GM23338 (cell line): ENCODE measurements around the gene SDHA. TPM values are rescaled to one million over a fixed set of nuclear protein-coding genes. Genes with fewer than 3 reads are reported as not detected.
"Not testable (repeated sequence)": the region's sequence is repeated elsewhere in the genome, so short reads cannot be mapped to it uniquely, and the experiment has no call there.

Experiments used
- ATAC-seq: fragments of 200-7000 bp; cut with Tn5 transposase; 3 replicates; pipeline ENCODE4 v1.9.1; 2020
- DNase-seq: peaks from one replicate; pipeline ENCODE4 v3.0.0-alpha.2; 2015; ENCODE audit warnings: low spot score
- H2AFZ ChIP-seq: fragments of 200-600 bp; sonication (generic); 2 replicates; pipeline ENCODE4 v1.8.0; 2016; ENCODE audit warnings: antibody characterized with exemption, mild to moderate bottlenecking, moderate library complexity
- H3F3A ChIP-seq: fragments of 200-600 bp; sonication (generic); replicated peaks from 2 replicates; pipeline ENCODE4 v1.8.0; 2017; ENCODE audit warnings: antibody characterized with exemption, mixed run types, low read depth
- H3K27ac ChIP-seq: fragments of 200-600 bp; sonication (generic); 2 replicates; pipeline ENCODE4 v1.6.1; 2016; ENCODE audit warnings: low read depth
- H3K27me3 ChIP-seq: fragments of 200-600 bp; sonication (generic); 2 replicates; pipeline ENCODE4 v1.8.0; 2016; ENCODE audit warnings: mild to moderate bottlenecking, mixed run types, moderate library complexity; ENCODE audit not compliant: insufficient read depth
- H3K36me3 ChIP-seq: fragments of 200-600 bp; sonication (generic); 2 replicates; pipeline ENCODE4 v1.8.0; 2016; ENCODE audit warnings: mild to moderate bottlenecking; ENCODE audit not compliant: insufficient read depth
- H3K4me1 ChIP-seq: fragments of 200-600 bp; sonication (generic); 2 replicates; pipeline ENCODE4 v1.8.0; 2016; ENCODE audit warnings: mild to moderate bottlenecking, moderate library complexity; ENCODE audit not compliant: insufficient read depth
- H3K4me2 ChIP-seq: fragments of 200-600 bp; sonication (generic); 2 replicates; pipeline ENCODE4 v1.7.1; 2017; ENCODE audit warnings: mixed run types
- H3K4me3 ChIP-seq: fragments of 200-600 bp; sonication (generic); 2 replicates; pipeline ENCODE4 v1.6.1; 2016; ENCODE audit warnings: mixed run types
- H3K79me2 ChIP-seq: fragments of 200-600 bp; sonication (generic); replicated peaks from 2 replicates; pipeline ENCODE4 v1.8.0; 2017; ENCODE audit warnings: mild to moderate bottlenecking; ENCODE audit not compliant: insufficient read depth
- H3K9me2 ChIP-seq: fragments of 200-600 bp; sonication (generic); 2 replicates; pipeline ENCODE4 v1.8.0; 2017; ENCODE audit not compliant: insufficient read depth
- H4K20me1 ChIP-seq: fragments of 200-600 bp; sonication (generic); replicated peaks from 2 replicates; pipeline ENCODE4 v1.8.0; 2017; ENCODE audit warnings: mild to moderate bottlenecking; ENCODE audit not compliant: insufficient read depth
- H3K27ac Mint-ChIP-seq: 2 replicates; pipeline ENCODE4 v1.8.0; 2020; ENCODE audit warnings: inconsistent platforms, mild to moderate bottlenecking, moderate library complexity, mixed read lengths
- H3K27me3 Mint-ChIP-seq: 3 replicates; pipeline ENCODE4 v1.8.0; 2022; ENCODE audit warnings: low read depth, mild to moderate bottlenecking, moderate library complexity, mixed read lengths, inconsistent platforms; ENCODE audit not compliant: insufficient read depth, poor library complexity
- H3K36me3 Mint-ChIP-seq: 3 replicates; pipeline ENCODE4 v1.8.0; 2021; ENCODE audit warnings: low read depth, mild to moderate bottlenecking, inconsistent platforms, moderate library complexity, mixed read lengths
- H3K4me1 Mint-ChIP-seq: 3 replicates; pipeline ENCODE4 v1.8.0; 2020; ENCODE audit warnings: mild to moderate bottlenecking, inconsistent platforms, mixed read lengths
- H3K4me3 Mint-ChIP-seq: 3 replicates; pipeline ENCODE4 v1.8.0; 2021; ENCODE audit warnings: moderate library complexity, mild to moderate bottlenecking, inconsistent platforms, mixed read lengths
- H3K9me3 Mint-ChIP-seq: 3 replicates; pipeline ENCODE4 v1.8.0; 2020; ENCODE audit warnings: moderate library complexity, mild to moderate bottlenecking, inconsistent platforms, mixed read lengths
- ZNF462 ChIP-seq: fragments of 250-450 bp; sonication (Bioruptor Pico); IDR thresholded peaks from 2 replicates; pipeline ENCODE4 v1.5.0; 2020; ENCODE audit warnings: mild to moderate bottlenecking, moderate library complexity
- polyA plus RNA-seq: library from polyadenylated mRNA; unstranded; fragments of >200 nt; fragmentation: Nextera tagmentation; extraction: Ambion mirVana; gene quantifications from 2 replicates; pipeline ENCODE4 v1.2.1, GENCODE V29; 2016
- total RNA-seq: library from RNA; depleted of rRNA; stranded (reverse); fragments of >200 nt; shearing (Covaris generic); gene quantifications from 2 replicates; pipeline ENCODE4 v1.2.3, GENCODE V29; 2014

Gene SDHA
- total and polyA plus RNA-seq, 2 experiments from 2014 or later: 62.2 to 70.6 TPM

- no peak for TF ChIP-seq ZNF462 (CRISPR knock-in tag)
These were observed 34.4 kb downstream of the SDHA start (continued) for GRCh38 chr5:252546-252945.

- not testable (repeated sequence) for H2AFZ ChIP-seq, H3K36me3 ChIP-seq, DNase-seq, H3F3A ChIP-seq, H3K4me3 ChIP-seq, H4K20me1 ChIP-seq, H3K4me3 Mint-ChIP-seq, H3K27ac Mint-ChIP-seq, H3K4me1 ChIP-seq, H3K27ac ChIP-seq, H3K79me2 ChIP-seq, H3K4me2 ChIP-seq, H3K4me1 Mint-ChIP-seq, H3K27me3 ChIP-seq, H3K9me2 ChIP-seq, ATAC-seq
- Mint-ChIP-seq H3K27me3 (peaks cover 12% of the 10 kb centered on the region), H3K36me3 (peaks cover 70% of the 10 kb centered on the region), H3K9me3 (peaks cover 25% of the 10 kb centered on the region)
These were observed 36.2 kb downstream of the SDHA start for GRCh38 chr5:254322-254721.

GRCh38 chr5:255116-255515 lies 37.0 kb downstream of the SDHA start:
- not testable (repeated sequence) for H3K4me3 Mint-ChIP-seq, ATAC-seq

GRCh38 chr5:256347-256746 lies 38.2 kb downstream of the SDHA start:
- H3K27ac ChIP-seq, H2AFZ ChIP-seq, H3K27me3 ChIP-seq, H3K27ac Mint-ChIP-seq, H3K4me3 ChIP-seq, H3F3A ChIP-seq, H3K4me1 Mint-ChIP-seq, H3K9me2 ChIP-seq, H3K79me2 ChIP-seq, H3K4me3 Mint-ChIP-seq, H3K4me1 ChIP-seq, DNase-seq, H3K36me3 ChIP-seq, H3K4me2 ChIP-seq, ATAC-seq, H4K20me1 ChIP-seq: not testable (repeated sequence)
- Mint-ChIP-seq H3K27me3 (peaks cover 12% of the 10 kb centered on the region), H3K9me3 (peaks cover 22% of the 10 kb centered on the region), H3K36me3 (peaks cover 59% of the 10 kb centered on the region)

More at GRCh38 chr5:255116-255515, 37.0 kb downstream of the SDHA start:
- not testable (repeated sequence) for H3K79me2 ChIP-seq, H3K4me1 ChIP-seq, DNase-seq, H3K27ac Mint-ChIP-seq, H3K4me2 ChIP-seq, H3K27ac ChIP-seq, H3K36me3 ChIP-seq, H2AFZ ChIP-seq, H3F3A ChIP-seq, H3K4me1 Mint-ChIP-seq, H3K4me3 ChIP-seq, H3K27me3 ChIP-seq, H3K9me2 ChIP-seq, H4K20me1 ChIP-seq
- Mint-ChIP-seq H3K27me3 (peaks cover 12% of the 10 kb centered on the region), H3K9me3 (peaks cover 21% of the 10 kb centered on the region), H3K36me3 (peaks cover 63% of the 10 kb centered on the region)
